Motor neuron (in vitro differentiated cells): ENCODE measurements around the gene OR4K1. TPM values are rescaled to one million over a fixed set of nuclear protein-coding genes. Genes with fewer than 3 reads are reported as not detected.

Source experiments
- ATAC-seq, 8 experiments: fragments of 200-7000 bp; cut with Tn5 transposase; replicated peaks in 6 of 8; 2 replicates each; pipeline ENCODE4 v1.8.0; 2021; ENCODE audit warnings: mild to moderate bottlenecking in 8 of 8, moderate library complexity in 8 of 8
- H3K27ac ChIP-seq, 2 donors: fragments of 250-450 bp; sonication (Bioruptor Pico); 2 replicates each; pipeline ENCODE4 v1.9.0; 2021; ENCODE audit warnings: antibody characterized with exemption in 2 of 2, mild to moderate bottlenecking in 2 of 2, moderate library complexity in 1 of 2
- H3K4me1 ChIP-seq, 2 donors: fragments of 250-450 bp; sonication (Bioruptor Pico); replicated peaks in 1 of 2; 2 replicates each; pipeline ENCODE4 v1.6.1; 2021; ENCODE audit warnings: antibody characterized with exemption in 2 of 2, mild to moderate bottlenecking in 2 of 2, moderate library complexity in 1 of 2
- H3K4me3 ChIP-seq, 5 donors: fragments of 250-450 bp; sonication (Bioruptor Pico); 2 replicates each; pipeline ENCODE4 v1.9.0; 2021; ENCODE audit warnings: antibody characterized with exemption in 5 of 5, mild to moderate bottlenecking in 5 of 5, moderate library complexity in 4 of 5
- WGBS, 10 experiments: fragments of 450-650 bp; shearing (Covaris generic); methylation state at CpG; one replicate each; pipeline ENCODE4 v1.0.0; 2022; 5-methylcytosine and 5-hydroxymethylcytosine counted together
- in situ Hi-C, 9 experiments: fragments of 400-800 bp; cut with MboI; loops; one replicate each; pipeline ENCODE4 v1.15.0; 2021; ENCODE audit warnings: low sequenced_read_pairs in 9 of 9, low pct_unique_long_range_greater_than_20kb in 2 of 9; ENCODE audit not compliant: unreplicated experiment in 9 of 9
- total RNA-seq, 8 experiments: library from RNA; unstranded; fragments of 300-600 nt; gene quantifications; 2 replicates each; pipeline versions ENCODE4 v1.2.3 to v1.2.4, GENCODE V29; 2022

The OR4K1 gene, protein sequence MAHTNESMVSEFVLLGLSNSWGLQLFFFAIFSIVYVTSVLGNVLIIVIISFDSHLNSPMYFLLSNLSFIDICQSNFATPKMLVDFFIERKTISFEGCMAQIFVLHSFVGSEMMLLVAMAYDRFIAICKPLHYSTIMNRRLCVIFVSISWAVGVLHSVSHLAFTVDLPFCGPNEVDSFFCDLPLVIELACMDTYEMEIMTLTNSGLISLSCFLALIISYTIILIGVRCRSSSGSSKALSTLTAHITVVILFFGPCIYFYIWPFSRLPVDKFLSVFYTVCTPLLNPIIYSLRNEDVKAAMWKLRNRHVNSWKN
- total RNA-seq, result under 1 TPM in 2 of 8 experiments, not detected in 6; 0.41 to 0.52 TPM

- H3K4me1 ChIP-seq, result no peaks in the 10 kb centered on the region
- no peak for ATAC-seq
- H3K4me3 ChIP-seq, result no peak within 1 kb of the TSS
- 0 to 54% (median 22%) methylated on average over 2 to 3 of the region's 3 CpGs for WGBS, 10 experiments
- in situ Hi-C loops, result no loop called here
- no peak within 1 kb of the TSS for H3K27ac ChIP-seq
These were observed at the start of gene OR4K1 for GRCh38 chr14:19930617-19931016. TSS of gene OR4K1 (plus strand) at chr14:19930917. CDS start at chr14:19935667, 4,750 bp downstream.

DNA sequence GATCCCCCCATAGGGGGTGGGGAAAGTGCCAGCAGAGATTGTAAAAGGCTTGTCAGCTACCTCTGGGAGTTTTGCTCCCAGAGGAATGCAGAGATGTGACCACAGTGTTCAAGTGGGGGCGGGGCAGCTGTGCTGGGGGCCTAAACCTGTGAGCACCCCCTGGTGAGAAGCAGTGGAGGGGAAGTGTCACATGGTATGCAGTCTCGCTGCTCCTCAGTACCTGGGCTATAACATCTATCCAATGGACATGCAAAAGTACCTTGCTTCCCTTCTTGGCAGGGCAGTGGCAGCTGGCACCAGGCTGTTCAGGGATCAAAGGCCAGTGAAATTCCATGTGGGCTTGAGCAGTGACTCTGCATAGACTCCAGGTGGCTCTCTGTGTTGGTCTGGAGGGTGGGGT is 35.4 kb upstream of the OR4K1 start:
- no peaks in the 10 kb centered on the region for H3K4me1 ChIP-seq
- in situ Hi-C loops, result no loop called here
- WGBS, 10 experiments, result 0 to 17% (median 0%) methylated on average over 1 of the region's 2 CpGs; no CpG with 5 or more reads in 5 of the 10 experiments
- no peak for ATAC-seq
- H3K4me3 ChIP-seq, result no peak overlapping the region
- H3K27ac ChIP-seq, result no peak overlapping the region

DNA sequence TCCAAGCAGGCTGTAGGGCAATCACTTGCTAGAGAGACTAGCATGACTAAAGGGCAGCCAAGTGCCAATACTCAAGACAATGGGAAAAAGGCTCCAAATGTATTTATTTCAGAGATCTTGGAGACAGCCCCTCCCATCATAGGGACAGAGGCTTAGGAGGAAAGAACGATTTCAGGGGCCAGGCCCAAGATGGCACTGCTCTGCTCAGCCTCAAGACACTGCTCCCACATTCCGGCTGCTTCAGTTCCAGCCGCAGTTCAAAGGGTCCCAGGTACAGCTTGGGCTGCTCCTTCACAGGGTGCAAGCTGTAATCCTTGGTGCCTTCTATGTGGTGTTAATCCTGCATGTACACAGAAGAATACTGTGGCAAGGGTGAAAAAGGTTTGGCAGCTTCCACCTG is 29.7 kb upstream of the OR4K1 start:
- Histone ChIP-seq H3K4me3 (no peak overlapping the region), H3K27ac (no peak overlapping the region), H3K4me1 (no peaks in the 10 kb centered on the region)
- ATAC-seq, result no peak
- WGBS, 10 experiments, result 0 to 61% (median 48%) methylated on average over 1 to 3 of the region's 3 CpGs; no CpG with 5 or more reads in 3 of the 10 experiments
- in situ Hi-C loops, result no loop called here

GRCh38 chr14:19902409-19902808 is 28.3 kb upstream of the OR4K1 start:
- no peak for ATAC-seq
- in situ Hi-C loops, result no loop called here

GRCh38 chr14:19906665-19907064 is 24.1 kb upstream of the OR4K1 start:
- ATAC-seq, result no peak
- no peak overlapping the region for H3K27ac ChIP-seq
- H3K4me3 ChIP-seq, result no peak overlapping the region
- no peaks in the 10 kb centered on the region for H3K4me1 ChIP-seq
- in situ Hi-C loops, result no loop called here

More at GRCh38 chr14:19902409-19902808, 28.3 kb upstream of the OR4K1 start:
- Histone ChIP-seq H3K4me1 (no peaks in the 10 kb centered on the region), H3K27ac (no peak overlapping the region), H3K4me3 (no peak overlapping the region)
- WGBS, 10 experiments, result 3 to 76% (median 44%) methylated on average over 2 to 4 of the region's 4 CpGs

DNA sequence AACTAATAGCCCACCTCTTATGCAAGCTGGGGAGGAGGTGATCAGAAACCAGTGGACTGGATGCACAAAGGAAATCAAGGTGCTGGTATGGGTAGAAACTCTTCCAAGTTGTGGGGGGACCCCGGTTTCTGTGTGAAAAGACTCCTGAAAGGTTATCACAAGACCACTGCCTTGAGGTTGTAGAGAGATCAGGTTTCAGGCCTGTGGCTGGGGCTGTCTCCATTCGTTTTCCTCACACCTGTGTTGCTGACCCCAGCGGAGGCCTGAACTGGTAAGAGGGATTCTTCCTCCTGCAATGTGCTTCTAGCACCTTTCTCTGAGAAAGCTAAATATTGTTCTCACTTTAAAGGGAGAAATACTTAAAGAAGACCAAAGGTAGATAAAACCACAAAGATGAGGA is 19.6 kb upstream of the OR4K1 start:
- ATAC-seq, result no peak
- no peak overlapping the region for H3K4me3 ChIP-seq
- H3K27ac ChIP-seq, result no peak overlapping the region
- no peaks in the 10 kb centered on the region for H3K4me1 ChIP-seq
- 0 to 42% (median 11%) methylated on average over 1 to 3 of the region's 3 CpGs; no CpG with 5 or more reads in 1 of the 10 experiments for WGBS, 10 experiments
- in situ Hi-C loops, result no loop called here

- Histone ChIP-seq H3K4me3 (no peak overlapping the region), H3K4me1 (no peaks in the 10 kb centered on the region), H3K27ac (no peak overlapping the region)
- WGBS, 10 experiments, result 0 to 50% (median 39%) methylated on average over 3 of the region's 3 CpGs
- no peak for ATAC-seq
- in situ Hi-C loops, result no loop called here
These were observed 13.5 kb upstream of the OR4K1 start for GRCh38 chr14:19917243-19917642.

GRCh38 chr14:19917955-19918518 is 12.7 kb upstream of the OR4K1 start:
- Histone ChIP-seq H3K4me3 (no peak overlapping the region), H3K27ac (no peak overlapping the region), H3K4me1 (no peaks in the 10 kb centered on the region)
- WGBS, 10 experiments, result 0 to 40% (median 22%) methylated on average over 1 of the region's 1 CpG
- in situ Hi-C loops, result no loop called here
- ATAC-seq, result no peak

- in situ Hi-C loops, result no loop called here
- WGBS, 10 experiments, result 0 to 41% (median 15%) methylated on average over 3 to 4 of the region's 4 CpGs
These were observed 12.0 kb upstream of the OR4K1 start for GRCh38 chr14:19918553-19919264.

DNA sequence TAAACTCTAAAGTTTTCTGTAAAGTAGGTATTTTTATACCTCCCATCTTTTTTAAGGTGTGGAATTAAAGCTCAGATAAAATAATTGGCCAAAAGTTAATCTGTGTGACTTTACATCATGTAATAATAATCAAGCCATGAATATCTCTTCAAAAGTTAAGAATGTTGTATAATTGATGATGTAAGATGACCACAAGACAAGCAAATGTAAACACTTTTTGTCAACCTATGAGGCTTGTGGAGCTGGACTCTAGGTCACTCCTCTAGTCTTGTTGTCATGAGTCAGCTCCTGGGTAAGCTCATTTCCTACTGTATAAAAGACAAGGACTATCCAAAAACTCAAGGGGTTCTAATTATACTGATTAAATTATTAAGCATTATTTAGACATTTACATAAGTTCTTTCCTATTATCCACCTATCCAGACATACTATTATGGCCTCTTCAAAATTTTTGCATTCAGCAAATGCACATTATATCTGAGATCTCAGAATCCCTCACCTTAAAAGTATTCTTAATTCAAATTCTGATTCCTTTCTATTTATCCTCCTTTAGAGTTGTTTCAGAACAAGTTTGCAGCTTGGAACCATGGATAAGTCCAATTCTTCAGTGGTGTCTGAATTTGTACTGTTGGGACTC is 10.6 kb upstream of the OR4K1 start, which contains the start of gene OR4K5:
OR4K5 (plus strand) TSS at position 587 of the 637 bp plus-strand sequence; CDS start at position 587, 0 bp downstream.
- Histone ChIP-seq H3K4me3 (no peak within 1 kb of the TSS), H3K27ac (no peak within 1 kb of the TSS), H3K4me1 (no peaks in the 10 kb centered on the region)
- ATAC-seq, result no peak
- in situ Hi-C loops, result no loop called here

More at GRCh38 chr14:19918553-19919264, 12.0 kb upstream of the OR4K1 start:
- no peak for ATAC-seq
- H3K27ac ChIP-seq, result no peak overlapping the region
- no peaks in the 10 kb centered on the region for H3K4me1 ChIP-seq
- no peak overlapping the region for H3K4me3 ChIP-seq

- H3K27ac ChIP-seq, result no peak overlapping the region
- WGBS, 10 experiments, result 0 to 67% (median 40%) methylated on average over 1 of the region's 1 CpG; no CpG with 5 or more reads in 3 of the 10 experiments
- ATAC-seq, result no peak
- in situ Hi-C loops, result no loop called here
- no peaks in the 10 kb centered on the region for H3K4me1 ChIP-seq
- H3K4me3 ChIP-seq, result no peak overlapping the region
These were observed 11.0 kb downstream of the OR4K1 start for GRCh38 chr14:19941668-19942067.

- H3K27ac ChIP-seq, result no peak overlapping the region
- no peaks in the 10 kb centered on the region for H3K4me1 ChIP-seq
- WGBS, 10 experiments, result 0 to 68% (median 54%) methylated on average over 1 to 3 of the region's 3 CpGs
- ATAC-seq, result peak in 1 of 8 experiments; percentile 73
- in situ Hi-C loops, result no loop called here
- no peak overlapping the region for H3K4me3 ChIP-seq
These were observed 16.8 kb downstream of the OR4K1 start for GRCh38 chr14:19947413-19948090.

DNA sequence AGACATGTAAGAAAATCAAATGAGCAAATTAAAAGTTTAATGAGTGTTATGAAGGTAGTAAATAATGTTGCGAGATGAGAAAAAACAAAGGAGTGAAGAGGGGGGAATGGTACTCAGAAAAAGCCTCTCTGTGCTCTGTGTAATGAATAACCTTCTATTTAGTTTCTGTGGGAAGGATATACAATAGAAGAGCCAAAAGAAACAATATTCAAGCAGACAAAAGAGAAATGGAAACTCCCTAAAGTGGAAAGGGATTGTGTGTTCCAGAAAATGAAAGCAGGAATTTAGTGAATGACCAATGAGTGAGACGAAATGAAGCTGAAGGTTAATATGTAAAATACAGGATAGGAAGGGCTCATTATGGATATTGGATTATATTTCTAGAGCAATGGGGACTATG is 18.5 kb downstream of the OR4K1 start:
- 0 to 63% (median 21%) methylated on average over 1 to 2 of the region's 2 CpGs for WGBS, 10 experiments
- ATAC-seq, result no peak
- in situ Hi-C loops, result no loop called here
- H3K4me1 ChIP-seq, result no peaks in the 10 kb centered on the region
- no peak overlapping the region for H3K27ac ChIP-seq
- H3K4me3 ChIP-seq, result no peak overlapping the region
